H1 (cell line): Measurements from ENCODE around the gene CEACAM20. TPM values are rescaled to one million over a fixed set of nuclear protein-coding genes. Genes with fewer than 3 reads are reported as not detected.

ENCODE experiments used
- JUND ChIP-seq: IDR thresholded peaks from 2 replicates; pipeline ENCODE4 v1.6.1; 2011; ENCODE audit warnings: mild to moderate bottlenecking, improper control_type of control experiment, low read length
- SAP30 ChIP-seq: fragments of 300-600 bp; sonication (generic); IDR thresholded peaks from 2 replicates; pipeline ENCODE4 v1.7.1; 2012; ENCODE audit warnings: low read length, moderate library complexity, mild to moderate bottlenecking, inconsistent platforms; ENCODE audit not compliant: insufficient read depth, insufficient replicate concordance
- polyA plus RNA-seq, 7 experiments: library from polyadenylated mRNA; depleted of rRNA in 3 of 7; stranded (reverse) in 5 of 7; unstranded in 2 of 7; fragments of >200 nt in 5 of 7; fragments of 200-250 nt in 2 of 7; gene quantifications; 1 replicate in 5 of 7; 2 replicates in 1 of 7; 4 replicates in 1 of 7; pipeline versions ENCODE4 v1.2.1 to v1.2.3, GENCODE V29; 2011 to 2013; ENCODE audit warnings: missing spikeins in 2 of 7, mixed read lengths in 2 of 7
- total RNA-seq: library from RNA; stranded (reverse); fragmentation: NEBNext Ultra II Directional; extraction: Animal tissue kit (Norgen Biotek cat#: 25700); gene quantifications from 2 replicates; pipeline ENCODE4 v1.2.1, GENCODE V29; 2021

The CEACAM20 gene
- total and polyA plus RNA-seq, 2 of the 8 experiments (the other 6 are each of a cell fraction or from before 2014, with no cell fraction given) = not detected

DNA sequence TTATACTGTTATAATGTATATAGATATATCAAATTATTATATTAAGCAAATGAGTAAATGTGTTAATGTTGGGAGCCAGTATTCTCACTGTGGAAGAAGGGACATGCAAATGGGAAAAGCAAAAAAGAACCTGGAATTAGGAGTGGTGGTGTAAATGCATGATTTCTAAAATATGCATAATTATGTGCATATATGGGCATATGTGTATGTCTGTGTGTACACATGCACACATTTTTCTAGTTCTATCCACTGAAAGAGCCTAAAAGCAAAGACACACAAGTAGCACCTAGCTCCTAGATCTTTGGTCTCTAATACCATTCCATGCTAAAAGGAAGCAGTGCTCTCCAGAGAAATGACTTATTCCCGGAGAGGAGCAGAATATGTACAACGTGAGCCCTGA lies 38.3 kb upstream of the CEACAM20 start (continued):
- TF ChIP-seq SAP30 (no peak), JUND (no peak)
- TF ChIP-seq, all 59 proteins: peak for 0
